ENCODE measurements around the gene PCNT.
"Not testable (repeated sequence)": the region's sequence is repeated elsewhere in the genome, so short reads cannot be mapped to it uniquely, and the experiment has no call there.

PCNT gene

GRCh38 chr21:46307625-46308024 is 16.3 kb upstream of the PCNT start:
- Histone ChIP-seq H3K36me3 (ENCODE audit: control insufficient read depth, insufficient read depth, low read length) (peaks cover 26% of the 10 kb centered on the region), H3K27me3 (ENCODE audit: control insufficient read depth, insufficient read depth, low read length) (no peaks in the 10 kb centered on the region), H3K9ac (ENCODE audit: low read depth, low read length) (no peak overlapping the region), H3K4me3 (ENCODE audit: low read depth, low read length) (no peak overlapping the region), H3K4me1 (ENCODE audit: control insufficient read depth, insufficient read depth, low read length) (no peaks in the 10 kb centered on the region), H3K27ac (ENCODE audit: low read depth, low read length) (no peak overlapping the region), H3K9me3 (ENCODE audit: control insufficient read depth, insufficient read depth, low read length) (no peaks in the 10 kb centered on the region)

- H3K9ac ChIP-seq (ENCODE audit: low read depth, low read length) = no peak overlapping the region
- H3K9me3 ChIP-seq (ENCODE audit: control insufficient read depth, insufficient read depth, low read length) = no peaks in the 10 kb centered on the region
- no peaks in the 10 kb centered on the region for H3K27me3 ChIP-seq (ENCODE audit: control insufficient read depth, insufficient read depth, low read length)
- peaks cover 31% of the 10 kb centered on the region for H3K36me3 ChIP-seq (ENCODE audit: control insufficient read depth, insufficient read depth, low read length)
- H3K27ac ChIP-seq (ENCODE audit: low read depth, low read length) = no peak overlapping the region
- no peak overlapping the region for H3K4me3 ChIP-seq (ENCODE audit: low read depth, low read length)
- H3K4me1 ChIP-seq (ENCODE audit: control insufficient read depth, insufficient read depth, low read length) = no peaks in the 10 kb centered on the region
These were observed 15.5 kb upstream of the PCNT start for GRCh38 chr21:46308431-46308830.

- H3K36me3 ChIP-seq (ENCODE audit: control insufficient read depth, insufficient read depth, low read length) = peaks cover 28% of the 10 kb centered on the region
- H3K27me3 ChIP-seq (ENCODE audit: control insufficient read depth, insufficient read depth, low read length); H3K9me3 ChIP-seq (ENCODE audit: control insufficient read depth, insufficient read depth, low read length); H3K4me3 ChIP-seq (ENCODE audit: low read depth, low read length); H3K9ac ChIP-seq (ENCODE audit: low read depth, low read length); H3K27ac ChIP-seq (ENCODE audit: low read depth, low read length); H3K4me1 ChIP-seq (ENCODE audit: control insufficient read depth, insufficient read depth, low read length): not testable (repeated sequence)
These were observed 13.7 kb upstream of the PCNT start for GRCh38 chr21:46310260-46310659.

- Histone ChIP-seq H3K27ac (ENCODE audit: low read depth, low read length) (no peak overlapping the region), H3K36me3 (ENCODE audit: control insufficient read depth, insufficient read depth, low read length) (peaks cover 28% of the 10 kb centered on the region), H3K27me3 (ENCODE audit: control insufficient read depth, insufficient read depth, low read length) (no peaks in the 10 kb centered on the region), H3K9ac (ENCODE audit: low read depth, low read length) (no peak overlapping the region), H3K9me3 (ENCODE audit: control insufficient read depth, insufficient read depth, low read length) (no peaks in the 10 kb centered on the region), H3K4me1 (ENCODE audit: control insufficient read depth, insufficient read depth, low read length) (no peaks in the 10 kb centered on the region), H3K4me3 (ENCODE audit: low read depth, low read length) (no peak overlapping the region)
These were observed 12.4 kb upstream of the PCNT start for GRCh38 chr21:46311568-46311967.

- peaks cover 4% of the 10 kb centered on the region for H3K4me1 ChIP-seq (ENCODE audit: control insufficient read depth, insufficient read depth, low read length)
- no peak overlapping the region for H3K9ac ChIP-seq (ENCODE audit: low read depth, low read length)
- H3K27ac ChIP-seq (ENCODE audit: low read depth, low read length) = no peak overlapping the region
- H3K27me3 ChIP-seq (ENCODE audit: control insufficient read depth, insufficient read depth, low read length) = no peaks in the 10 kb centered on the region
- no peak overlapping the region for H3K4me3 ChIP-seq (ENCODE audit: low read depth, low read length)
- no peaks in the 10 kb centered on the region for H3K9me3 ChIP-seq (ENCODE audit: control insufficient read depth, insufficient read depth, low read length)
- peaks cover 20% of the 10 kb centered on the region for H3K36me3 ChIP-seq (ENCODE audit: control insufficient read depth, insufficient read depth, low read length)
These were observed 11.0 kb upstream of the PCNT start for GRCh38 chr21:46312949-46313348.

- Histone ChIP-seq H3K36me3 (ENCODE audit: control insufficient read depth, insufficient read depth, low read length) (peaks cover 17% of the 10 kb centered on the region), H3K27me3 (ENCODE audit: control insufficient read depth, insufficient read depth, low read length) (no peaks in the 10 kb centered on the region), H3K4me1 (ENCODE audit: control insufficient read depth, insufficient read depth, low read length) (peaks cover 11% of the 10 kb centered on the region), H3K9ac (ENCODE audit: low read depth, low read length) (no peak overlapping the region), H3K27ac (ENCODE audit: low read depth, low read length) (no peak overlapping the region), H3K9me3 (ENCODE audit: control insufficient read depth, insufficient read depth, low read length) (no peaks in the 10 kb centered on the region), H3K4me3 (ENCODE audit: low read depth, low read length) (no peak overlapping the region)
These were observed 9.4 kb upstream of the PCNT start for GRCh38 chr21:46314441-46315020.

- Histone ChIP-seq H3K9ac (ENCODE audit: low read depth, low read length) (no peak overlapping the region), H3K27me3 (ENCODE audit: control insufficient read depth, insufficient read depth, low read length) (no peaks in the 10 kb centered on the region), H3K9me3 (ENCODE audit: control insufficient read depth, insufficient read depth, low read length) (no peaks in the 10 kb centered on the region), H3K27ac (ENCODE audit: low read depth, low read length) (no peak overlapping the region), H3K36me3 (ENCODE audit: control insufficient read depth, insufficient read depth, low read length) (peaks cover 12% of the 10 kb centered on the region; the same call in 1 of the 2 replicates), H3K4me3 (ENCODE audit: low read depth, low read length) (no peak overlapping the region), H3K4me1 (ENCODE audit: control insufficient read depth, insufficient read depth, low read length) (peaks cover 14% of the 10 kb centered on the region)
These were observed 7.1 kb upstream of the PCNT start for GRCh38 chr21:46316708-46317324.

GRCh38 chr21:46317710-46318463 is 6.1 kb upstream of the PCNT start:
- Histone ChIP-seq H3K4me1 (ENCODE audit: control insufficient read depth, insufficient read depth, low read length) (peaks cover 19% of the 10 kb centered on the region), H3K27ac (ENCODE audit: low read depth, low read length) (no peak overlapping the region), H3K9ac (ENCODE audit: low read depth, low read length) (no peak overlapping the region), H3K27me3 (ENCODE audit: control insufficient read depth, insufficient read depth, low read length) (no peaks in the 10 kb centered on the region), H3K36me3 (ENCODE audit: control insufficient read depth, insufficient read depth, low read length) (peaks cover 10% of the 10 kb centered on the region; the same call in 1 of the 2 replicates), H3K9me3 (ENCODE audit: control insufficient read depth, insufficient read depth, low read length) (no peaks in the 10 kb centered on the region), H3K4me3 (ENCODE audit: low read depth, low read length) (peak overlapping the region; percentile 16; the same call in 1 of the 2 replicates)

GRCh38 chr21:46318464-46318845 is 5.5 kb upstream of the PCNT start:
- H3K9ac ChIP-seq (ENCODE audit: low read depth, low read length) = no peak overlapping the region

GRCh38 chr21:46319186-46319585 is 4.8 kb upstream of the PCNT start:
- peaks cover 6% of the 10 kb centered on the region; the same call in 1 of the 2 replicates for H3K36me3 ChIP-seq (ENCODE audit: control insufficient read depth, insufficient read depth, low read length)
- no peaks in the 10 kb centered on the region for H3K27me3 ChIP-seq (ENCODE audit: control insufficient read depth, insufficient read depth, low read length)
- H3K9ac ChIP-seq (ENCODE audit: low read depth, low read length) = no peak overlapping the region
- no peaks in the 10 kb centered on the region for H3K9me3 ChIP-seq (ENCODE audit: control insufficient read depth, insufficient read depth, low read length)
- H3K4me3 ChIP-seq (ENCODE audit: low read depth, low read length) = no peak overlapping the region
- H3K4me1 ChIP-seq (ENCODE audit: control insufficient read depth, insufficient read depth, low read length) = peaks cover 19% of the 10 kb centered on the region
- no peak overlapping the region for H3K27ac ChIP-seq (ENCODE audit: low read depth, low read length)

More at GRCh38 chr21:46318464-46318845, 5.5 kb upstream of the PCNT start:
- Histone ChIP-seq H3K36me3 (ENCODE audit: control insufficient read depth, insufficient read depth, low read length) (peaks cover 6% of the 10 kb centered on the region; the same call in 1 of the 2 replicates), H3K4me3 (ENCODE audit: low read depth, low read length) (no peak overlapping the region), H3K9me3 (ENCODE audit: control insufficient read depth, insufficient read depth, low read length) (no peaks in the 10 kb centered on the region), H3K27ac (ENCODE audit: low read depth, low read length) (no peak overlapping the region), H3K27me3 (ENCODE audit: control insufficient read depth, insufficient read depth, low read length) (no peaks in the 10 kb centered on the region), H3K4me1 (ENCODE audit: control insufficient read depth, insufficient read depth, low read length) (peaks cover 19% of the 10 kb centered on the region)

- Histone ChIP-seq H3K9me3 (ENCODE audit: control insufficient read depth, insufficient read depth, low read length) (no peaks in the 10 kb centered on the region), H3K9ac (ENCODE audit: low read depth, low read length) (no peak overlapping the region), H3K36me3 (ENCODE audit: control insufficient read depth, insufficient read depth, low read length) (no peaks in the 10 kb centered on the region), H3K4me3 (ENCODE audit: low read depth, low read length) (no peak overlapping the region), H3K27ac (ENCODE audit: low read depth, low read length) (no peak overlapping the region), H3K4me1 (ENCODE audit: control insufficient read depth, insufficient read depth, low read length) (peaks cover 20% of the 10 kb centered on the region), H3K27me3 (ENCODE audit: control insufficient read depth, insufficient read depth, low read length) (no peaks in the 10 kb centered on the region)
These were observed 3.6 kb upstream of the PCNT start for GRCh38 chr21:46320331-46320801.
